ENCODE data around the gene IZUMO4.

The IZUMO4 gene

DNA sequence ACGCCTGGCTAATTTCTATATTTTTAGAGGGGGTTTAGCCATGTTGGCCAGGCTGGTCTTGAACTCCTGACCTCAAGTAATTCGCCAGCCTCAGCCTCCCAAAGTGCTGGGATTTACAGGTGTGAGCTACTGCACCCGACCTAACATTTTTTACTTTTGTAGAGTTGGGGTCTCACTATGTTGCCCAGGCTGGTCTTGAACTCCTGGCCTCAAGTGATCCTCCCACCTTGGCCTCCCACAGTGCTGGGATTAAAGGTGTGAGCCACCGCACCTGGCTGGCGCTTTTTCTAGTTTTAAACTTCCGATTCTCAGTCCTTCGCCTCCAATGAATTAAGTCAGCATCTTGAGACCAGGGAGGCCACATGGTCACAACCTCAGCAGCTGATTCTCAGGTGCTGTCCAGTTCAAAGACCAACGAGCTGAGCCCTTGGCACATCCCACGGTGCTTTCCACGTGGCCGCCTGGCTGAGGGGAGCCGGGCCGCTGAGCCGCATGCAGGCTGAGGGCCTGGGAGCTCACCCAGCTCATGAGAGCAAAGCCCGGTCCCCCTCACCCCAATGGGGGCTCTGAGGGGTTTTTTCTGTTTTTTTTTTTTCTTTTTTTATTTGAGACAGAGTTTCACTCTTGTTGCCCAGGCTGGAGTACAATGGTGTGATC is 45.6 kb downstream of the IZUMO4 start:
- TF ChIP-seq, protein P1, sequence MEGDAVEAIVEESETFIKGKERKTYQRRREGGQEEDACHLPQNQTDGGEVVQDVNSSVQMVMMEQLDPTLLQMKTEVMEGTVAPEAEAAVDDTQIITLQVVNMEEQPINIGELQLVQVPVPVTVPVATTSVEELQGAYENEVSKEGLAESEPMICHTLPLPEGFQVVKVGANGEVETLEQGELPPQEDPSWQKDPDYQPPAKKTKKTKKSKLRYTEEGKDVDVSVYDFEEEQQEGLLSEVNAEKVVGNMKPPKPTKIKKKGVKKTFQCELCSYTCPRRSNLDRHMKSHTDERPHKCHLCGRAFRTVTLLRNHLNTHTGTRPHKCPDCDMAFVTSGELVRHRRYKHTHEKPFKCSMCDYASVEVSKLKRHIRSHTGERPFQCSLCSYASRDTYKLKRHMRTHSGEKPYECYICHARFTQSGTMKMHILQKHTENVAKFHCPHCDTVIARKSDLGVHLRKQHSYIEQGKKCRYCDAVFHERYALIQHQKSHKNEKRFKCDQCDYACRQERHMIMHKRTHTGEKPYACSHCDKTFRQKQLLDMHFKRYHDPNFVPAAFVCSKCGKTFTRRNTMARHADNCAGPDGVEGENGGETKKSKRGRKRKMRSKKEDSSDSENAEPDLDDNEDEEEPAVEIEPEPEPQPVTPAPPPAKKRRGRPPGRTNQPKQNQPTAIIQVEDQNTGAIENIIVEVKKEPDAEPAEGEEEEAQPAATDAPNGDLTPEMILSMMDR (IDR thresholded peaks at IDR 0.05; ENCODE audit: low read depth, low read length) = no peak
- DNase-seq (ENCODE audit: extremely low read depth, low read depth) = no peak

DNA sequence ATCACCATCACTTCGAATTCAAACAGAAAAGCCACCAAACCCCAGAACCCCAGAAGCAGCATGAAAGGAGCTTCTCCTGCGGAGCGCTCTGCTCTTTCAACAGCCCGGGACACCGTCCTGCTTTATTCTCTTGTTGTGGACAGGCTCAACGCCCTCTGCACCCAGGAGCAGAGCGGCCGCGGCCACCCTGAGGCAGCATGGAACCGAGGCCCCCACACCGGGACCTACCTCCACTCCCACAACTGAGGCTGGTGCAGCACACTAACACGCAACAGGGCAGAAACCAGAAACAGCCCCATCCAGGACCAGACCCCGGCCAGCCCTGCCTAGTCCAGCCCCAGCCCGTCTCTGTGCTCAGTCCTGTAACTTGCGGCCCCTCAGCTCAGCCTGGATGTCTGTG is 47.5 kb downstream of the IZUMO4 start:
- DNase-seq (ENCODE audit: extremely low read depth, low read depth) = no peak
- TF ChIP-seq, protein P1 (IDR thresholded peaks at IDR 0.05; ENCODE audit: low read depth, low read length) = no peak

DNA sequence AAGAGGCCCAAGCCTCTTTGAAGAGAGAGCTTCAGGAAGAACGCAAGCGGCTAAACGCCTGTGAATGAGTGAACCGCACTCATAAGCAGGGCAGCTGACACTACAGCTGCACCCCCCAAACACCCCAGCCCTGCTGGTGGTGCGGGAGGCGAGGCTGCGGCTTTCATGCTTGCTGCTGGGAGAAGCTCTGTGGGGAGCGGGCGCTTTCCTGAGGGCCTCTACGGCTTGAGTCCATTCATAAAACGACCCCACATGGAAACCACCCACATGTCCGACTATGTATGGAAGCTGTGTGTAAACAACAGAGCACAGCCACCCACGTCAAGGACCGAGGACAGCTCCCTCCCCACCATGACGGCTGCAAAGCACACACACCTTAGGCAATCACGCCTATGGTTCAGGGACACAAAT is 49.1 kb downstream of the IZUMO4 start:
- TF ChIP-seq, protein P1 (IDR thresholded peaks at IDR 0.05; ENCODE audit: low read depth, low read length) = no peak
- DNase-seq (ENCODE audit: extremely low read depth, low read depth) = no peak

DNA sequence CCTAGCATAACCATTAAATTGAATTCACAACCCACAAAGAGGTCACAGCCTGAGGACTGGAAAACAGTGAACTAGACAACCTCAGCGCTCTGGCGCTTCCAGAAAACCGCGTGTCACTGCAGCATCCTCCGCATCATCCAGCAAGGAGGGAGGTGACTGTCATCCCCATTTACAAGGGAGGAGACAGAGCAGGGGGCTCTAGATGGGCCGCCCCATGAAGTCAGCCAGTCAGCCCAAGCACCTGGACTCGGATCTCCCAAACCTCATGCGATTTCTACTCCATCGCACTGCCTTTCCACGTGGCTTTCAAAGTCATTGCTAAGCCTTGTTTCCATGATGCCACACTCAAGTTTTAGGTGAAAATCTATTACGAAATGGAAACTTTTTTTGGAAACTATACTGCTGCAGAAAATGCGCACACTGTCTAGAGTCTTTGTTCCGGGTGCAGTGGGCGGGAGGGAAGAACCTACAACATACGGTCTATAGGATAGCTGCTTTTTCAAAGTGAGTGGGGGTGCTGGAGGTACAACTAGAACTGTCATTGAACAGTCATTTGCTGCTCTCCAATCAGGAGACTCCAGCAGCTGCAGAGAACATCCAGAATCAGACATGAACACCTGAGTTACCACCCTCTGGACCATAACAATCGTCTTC is 51.9 kb downstream of the IZUMO4 start:
- TF ChIP-seq, protein P1 (IDR thresholded peaks at IDR 0.05; ENCODE audit: low read depth, low read length) = no peak
- DNase-seq (ENCODE audit: extremely low read depth, low read depth) = no peak
